HepG2 (cell line): Measurements from ENCODE around the gene CAPN13.

Source experiments
- EP300 ChIP-seq, 3 experiments: sonication (generic) in 1 of 3; formaldehyde crosslinking in 1 of 3; IDR thresholded peaks; 2 replicates each; pipeline versions ENCODE4 v1.5.1 to v1.6.1; 2011 to 2020; ENCODE audit warnings: low read depth in 2 of 3, low read length in 2 of 3, borderline replicate concordance in 1 of 3, improper control_type of control experiment in 1 of 3, mild to moderate bottlenecking in 1 of 3, missing genetic modification reagents in 1 of 3, moderate library complexity in 1 of 3
- EZH2 ChIP-seq: conservative IDR thresholded peaks from 2 replicates; pipeline ENCODE4 v1.6.1; 2012; ENCODE audit warnings: mild to moderate bottlenecking, low read depth, low read length, moderate library complexity
- KAT7 ChIP-seq: IDR thresholded peaks from 2 replicates; pipeline ENCODE4 v1.6.1; 2018; ENCODE audit warnings: borderline replicate concordance, missing compliant biosample characterization
- RBAK ChIP-seq: sonication (generic); formaldehyde crosslinking; IDR thresholded peaks from 2 replicates; pipeline ENCODE4 v1.5.1; 2020; ENCODE audit warnings: mild to moderate bottlenecking, missing genetic modification reagents
- STAT6 ChIP-seq: sonication (generic); formaldehyde crosslinking; IDR thresholded peaks from 2 replicates; pipeline ENCODE4 v1.4.0; 2020; ENCODE audit warnings: missing genetic modification reagents, mild to moderate bottlenecking, borderline replicate concordance
- ZNF10 ChIP-seq: sonication (generic); formaldehyde crosslinking; IDR thresholded peaks from 2 replicates; pipeline ENCODE4 v1.4.0; 2020; ENCODE audit warnings: mild to moderate bottlenecking, low read depth, missing genetic modification reagents, borderline replicate concordance

- TF ChIP-seq ZNF10, result no peak
- no peak for TF ChIP-seq KAT7 (CRISPR knock-in tag)
- no peak for TF ChIP-seq RBAK (CRISPR knock-in tag)
- TF ChIP-seq EZH2, result no peak
- TF ChIP-seq STAT6, result no peak
- TF ChIP-seq EP300 (IDR thresholded peaks at IDR 0.05; ENCODE audit: low read depth in 2 of 2, low read length in 2 of 2), result no peak
- TF ChIP-seq EP300 (CRISPR knock-in tag; IDR thresholded peaks at IDR 0.05; ENCODE audit: borderline replicate concordance), result no peak
Measured at GRCh38 chr2:30686000-30686399, 121.2 kb downstream of the CAPN13 start.
